Measurements from ENCODE around the gene ZSWIM4.
A peak's percentile ranks its signal among the peaks of the same experiment; 100 is the strongest.

ZSWIM4 gene

DNA sequence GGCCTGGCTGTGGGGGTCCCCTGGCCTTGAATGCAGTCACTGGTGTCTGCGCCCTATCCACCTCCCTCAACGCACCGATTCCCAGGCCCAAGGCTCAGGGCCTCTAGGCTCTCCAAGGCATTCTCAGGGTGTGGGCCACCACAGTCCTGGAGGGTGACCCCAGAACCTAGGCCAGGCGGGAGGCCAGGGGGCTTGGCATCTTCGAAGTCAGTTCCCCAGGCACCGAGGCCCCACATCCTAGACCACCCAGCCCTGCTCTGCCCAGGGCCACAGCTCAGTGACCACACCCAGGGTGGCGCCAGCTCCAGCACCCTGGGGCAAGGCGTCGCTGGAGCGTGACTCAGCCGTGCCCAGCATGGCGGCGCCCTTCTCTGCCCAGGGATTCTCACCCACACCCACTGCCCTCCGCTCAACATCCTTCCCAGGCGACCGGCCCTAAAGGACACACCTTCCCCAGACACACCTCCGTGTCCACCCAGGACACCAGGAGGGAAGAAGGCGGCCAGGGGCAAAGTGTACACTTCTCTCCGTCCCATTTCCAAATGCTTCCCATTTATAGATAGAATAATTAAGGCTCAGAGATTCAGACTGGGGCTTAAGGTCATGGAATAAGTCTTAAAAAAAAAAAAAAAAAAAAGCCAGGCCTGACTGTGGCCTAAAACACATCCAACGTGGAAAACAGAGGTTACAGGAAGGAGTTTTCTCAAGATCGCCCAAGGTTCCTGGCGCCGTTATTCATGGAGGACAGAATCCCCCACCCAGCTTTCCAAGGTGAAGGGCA lies 45.3 kb downstream of the ZSWIM4 start:
- Histone ChIP-seq H3K27ac (peak overlapping the region; percentile 94 to 100 (median 98)), H3K4me2 (peak overlapping the region; percentile 89 to 100 (median 98)), H3K4me3 (peak overlapping the region; percentile 83 to 97 (median 91)), H3K36me3 (peaks cover 0 to 35% (median 14%) of the 10 kb centered on the region in 11 experiments; a peak in 18 of 22 replicates), H3K9ac (peak overlapping the region; percentile 98 to 100 (median 99)), H3K4me1 (peaks cover 56 to 90% (median 82%) of the 10 kb centered on the region in 10 experiments), H3K27me3 (no peaks in the 10 kb centered on the region), H3K9me3 (replicated peaks in 1 of 11) (no peaks in the 10 kb centered on the region), H4K20me1 (peaks cover 0 to 50% (median 17%) of the 10 kb centered on the region in 11 experiments; a peak in 12 of 22 replicates)
- TF ChIP-seq Cebpa-rat (IDR thresholded peaks at IDR 0.05): no peak

DNA sequence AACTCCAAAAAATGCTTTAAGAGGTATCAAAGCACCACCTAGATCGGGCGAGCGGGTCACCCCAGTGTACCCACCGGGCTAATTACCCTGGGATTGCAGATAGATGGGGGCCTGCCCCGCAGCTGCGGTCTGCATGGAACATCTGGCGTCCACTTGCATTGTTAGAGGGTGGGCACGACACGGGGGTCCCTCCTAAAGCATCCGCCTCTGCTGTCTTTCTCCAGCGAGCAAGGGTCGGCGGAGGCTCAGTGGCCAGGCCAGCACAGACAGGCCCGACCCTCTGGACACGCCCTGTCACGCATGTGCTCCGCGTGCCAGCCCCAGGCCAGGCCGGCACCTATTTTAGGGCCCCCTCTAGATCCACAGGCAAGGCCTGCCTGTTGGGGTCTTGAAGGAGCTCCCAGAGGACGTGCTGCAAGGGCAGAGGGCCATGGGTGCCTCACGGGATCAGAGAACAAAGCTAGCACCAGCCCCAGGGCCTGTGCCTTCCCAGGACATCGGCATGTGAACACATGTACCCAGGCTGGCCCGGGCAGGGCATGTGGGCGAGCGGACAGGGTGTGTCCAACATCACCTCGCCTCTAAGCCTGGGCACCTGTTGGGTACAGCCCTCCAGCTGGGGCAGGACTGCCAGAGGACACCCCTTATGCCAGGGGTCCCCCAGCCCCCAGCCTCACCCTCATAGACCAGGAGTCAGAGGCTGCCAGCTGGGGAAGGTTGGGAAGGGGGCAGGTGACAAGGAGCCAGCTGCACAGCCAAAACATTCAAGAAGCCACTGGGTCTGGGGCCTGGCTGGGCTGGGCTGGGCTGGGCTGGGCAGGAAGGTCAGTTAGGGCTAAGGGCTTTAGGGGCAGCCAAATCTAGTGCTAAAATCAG lies 46.1 kb downstream of the ZSWIM4 start:
- Histone ChIP-seq H3K9ac (peak overlapping the region; percentile 98 to 100 (median 99)), H3K4me2 (peak overlapping the region; percentile 89 to 100 (median 98))

DNA sequence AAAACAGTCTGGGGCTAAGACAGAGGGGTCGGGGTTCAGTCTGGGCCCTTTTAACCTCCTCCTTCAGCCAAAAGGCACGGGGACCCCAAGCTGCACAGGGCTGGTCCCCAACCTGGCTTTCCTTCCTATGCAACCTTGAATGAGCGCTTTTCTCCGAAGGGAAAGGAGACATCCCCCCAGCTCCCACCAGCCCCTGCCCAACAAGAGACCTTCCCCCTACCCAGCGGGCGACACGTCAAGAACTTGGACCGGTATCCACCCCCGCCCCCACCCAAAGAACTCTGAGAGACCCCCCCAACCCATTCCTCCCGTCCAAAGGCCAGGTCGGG lies 46.7 kb downstream of the ZSWIM4 start:
- H3K27me3 ChIP-seq: no peaks in the 10 kb centered on the region
- peak overlapping the region; percentile 94 to 100 (median 98) for H3K27ac ChIP-seq
- peaks cover 0 to 40% (median 17%) of the 10 kb centered on the region in 11 experiments; a peak in 10 of 22 replicates for H4K20me1 ChIP-seq
- peak overlapping the region; percentile 83 to 97 (median 91) for H3K4me3 ChIP-seq
- no peak for TF ChIP-seq Cebpa-rat (IDR thresholded peaks at IDR 0.05)
- no peaks in the 10 kb centered on the region for H3K9me3 ChIP-seq (replicated peaks in 1 of 11)
- peak overlapping the region; percentile 89 to 100 (median 98) for H3K4me2 ChIP-seq
- peak overlapping the region; percentile 98 to 100 (median 99) for H3K9ac ChIP-seq
- H3K36me3 ChIP-seq: peaks cover 0 to 24% (median 7%) of the 10 kb centered on the region in 11 experiments; a peak in 14 of 22 replicates
- peaks cover 50 to 90% (median 81%) of the 10 kb centered on the region in 10 experiments for H3K4me1 ChIP-seq

More for the DNA sequence above, 46.1 kb downstream of the ZSWIM4 start:
- Histone ChIP-seq H3K9me3 (replicated peaks in 1 of 11) (no peaks in the 10 kb centered on the region), H3K36me3 (peaks cover 0 to 27% (median 8%) of the 10 kb centered on the region in 11 experiments; a peak in 16 of 22 replicates), H3K27me3 (no peaks in the 10 kb centered on the region), H3K4me3 (peak overlapping the region; percentile 83 to 97 (median 91)), H3K4me1 (peaks cover 55 to 89% (median 81%) of the 10 kb centered on the region in 10 experiments), H3K27ac (peak overlapping the region; percentile 94 to 100 (median 98)), H4K20me1 (peaks cover 0 to 42% (median 17%) of the 10 kb centered on the region in 11 experiments; a peak in 12 of 22 replicates)
- no peak for TF ChIP-seq Cebpa-rat (IDR thresholded peaks at IDR 0.05)

DNA sequence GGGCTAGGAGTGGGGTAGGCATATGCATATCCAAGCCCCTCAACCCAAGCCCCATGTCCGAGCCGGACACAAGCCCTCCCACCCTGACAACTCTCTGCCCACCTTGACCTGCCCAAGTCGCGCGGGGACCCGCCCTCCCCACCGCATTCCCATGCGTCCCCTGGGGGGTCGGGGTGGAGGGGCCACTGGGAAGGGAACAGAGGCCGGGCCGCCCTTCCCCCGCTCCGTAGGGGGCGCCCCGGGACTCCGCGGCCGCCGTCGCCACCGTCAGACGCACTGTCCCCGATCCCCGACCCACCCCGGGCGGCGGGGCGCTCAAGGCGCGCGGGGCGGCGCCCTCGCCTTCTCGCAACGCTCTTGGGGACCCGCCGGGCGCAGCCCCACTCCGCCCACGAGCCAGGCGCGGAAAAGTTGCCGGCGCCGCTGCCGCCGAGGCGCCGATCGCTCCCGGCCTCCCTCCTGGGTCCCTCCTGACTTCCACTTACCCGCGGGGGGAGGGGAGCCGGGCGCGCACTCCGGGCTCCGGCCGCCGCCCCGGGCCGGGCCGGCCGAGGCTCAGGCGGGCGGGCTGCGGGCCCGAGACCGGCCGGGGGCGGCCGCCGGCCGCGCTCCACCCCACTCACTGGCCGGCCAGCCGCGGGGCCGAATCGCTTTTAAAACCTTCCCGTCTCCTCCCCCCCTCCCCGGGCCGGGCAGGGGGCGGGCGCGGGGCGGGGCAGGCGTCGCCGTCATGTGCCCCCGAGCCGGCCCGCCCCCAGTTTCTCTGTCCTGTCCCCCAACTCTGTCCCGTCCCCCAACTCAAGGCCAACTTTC lies 47.3 kb downstream of the ZSWIM4 start:
- TF ChIP-seq Cebpa-rat (IDR thresholded peaks at IDR 0.05): no peak
- peaks cover 0 to 21% (median 7%) of the 10 kb centered on the region in 11 experiments; a peak in 14 of 22 replicates for H3K36me3 ChIP-seq
- peaks cover 45 to 90% (median 79%) of the 10 kb centered on the region in 10 experiments for H3K4me1 ChIP-seq
- H4K20me1 ChIP-seq: peaks cover 0 to 40% (median 15%) of the 10 kb centered on the region in 11 experiments; a peak in 10 of 22 replicates
- no peaks in the 10 kb centered on the region for H3K27me3 ChIP-seq
- H3K9ac ChIP-seq: peak overlapping the region; percentile 98 to 100 (median 99)
- H3K4me2 ChIP-seq: peak overlapping the region; percentile 89 to 100 (median 99)
- no peaks in the 10 kb centered on the region for H3K9me3 ChIP-seq (replicated peaks in 1 of 11)
- peak overlapping the region; percentile 83 to 97 (median 91) for H3K4me3 ChIP-seq
- H3K27ac ChIP-seq: peak overlapping the region; percentile 94 to 100 (median 98)

DNA sequence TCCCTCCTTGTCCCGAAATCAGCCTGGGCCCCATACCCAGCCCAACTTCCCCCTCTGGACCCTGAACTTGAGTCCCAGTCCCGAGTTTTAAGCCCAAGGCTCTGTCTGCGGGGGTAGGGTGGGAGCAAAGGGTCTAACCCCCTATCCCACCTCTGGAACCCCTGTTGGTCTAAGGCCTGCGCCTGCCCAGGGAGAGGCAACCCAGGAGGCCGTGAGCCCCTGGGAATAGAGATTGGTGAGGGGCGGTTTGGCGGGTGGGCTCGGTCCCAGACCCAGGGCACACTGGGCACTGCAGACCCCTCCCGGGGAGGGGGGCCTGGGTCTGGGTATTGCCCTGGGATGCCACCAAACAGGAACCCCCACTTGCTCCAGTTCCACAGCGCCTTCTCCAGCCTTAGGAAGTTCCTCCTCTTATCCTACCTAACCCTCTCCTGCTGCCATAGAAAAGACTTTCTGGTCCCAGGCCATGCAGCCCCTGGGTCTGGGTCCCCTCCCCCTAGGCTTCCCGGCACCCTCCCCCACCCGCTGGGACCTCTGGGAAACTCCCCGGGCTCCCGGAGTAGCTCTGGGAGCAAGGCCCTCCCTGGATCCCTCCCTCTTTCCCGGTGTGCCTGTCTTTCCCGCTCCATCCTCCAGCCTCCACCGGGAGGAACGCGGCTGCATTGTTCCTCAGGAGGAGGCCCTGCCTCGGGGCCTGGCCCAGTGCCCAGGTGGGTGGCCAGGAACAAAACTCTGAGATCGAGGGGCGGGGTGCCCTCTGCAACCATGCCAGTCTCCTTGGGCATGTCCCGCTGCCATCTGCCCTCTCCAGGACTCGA lies 48.1 kb downstream of the ZSWIM4 start:
- Histone ChIP-seq H3K4me2 (peak overlapping the region; percentile 89 to 100 (median 99)), H3K9me3 (replicated peaks in 1 of 11) (no peaks in the 10 kb centered on the region), H3K27me3 (no peaks in the 10 kb centered on the region), H3K9ac (peak overlapping the region; percentile 98 to 100 (median 99)), H4K20me1 (peaks cover 0 to 40% (median 15%) of the 10 kb centered on the region in 11 experiments; a peak in 10 of 22 replicates), H3K27ac (peak overlapping the region; percentile 94 to 100 (median 98)), H3K4me1 (peaks cover 42 to 88% (median 79%) of the 10 kb centered on the region in 10 experiments), H3K36me3 (peaks cover 0 to 15% (median 4%) of the 10 kb centered on the region in 11 experiments; a peak in 14 of 22 replicates), H3K4me3 (peak overlapping the region; percentile 83 to 97 (median 91))
- no peak for TF ChIP-seq Cebpa-rat (IDR thresholded peaks at IDR 0.05)

DNA sequence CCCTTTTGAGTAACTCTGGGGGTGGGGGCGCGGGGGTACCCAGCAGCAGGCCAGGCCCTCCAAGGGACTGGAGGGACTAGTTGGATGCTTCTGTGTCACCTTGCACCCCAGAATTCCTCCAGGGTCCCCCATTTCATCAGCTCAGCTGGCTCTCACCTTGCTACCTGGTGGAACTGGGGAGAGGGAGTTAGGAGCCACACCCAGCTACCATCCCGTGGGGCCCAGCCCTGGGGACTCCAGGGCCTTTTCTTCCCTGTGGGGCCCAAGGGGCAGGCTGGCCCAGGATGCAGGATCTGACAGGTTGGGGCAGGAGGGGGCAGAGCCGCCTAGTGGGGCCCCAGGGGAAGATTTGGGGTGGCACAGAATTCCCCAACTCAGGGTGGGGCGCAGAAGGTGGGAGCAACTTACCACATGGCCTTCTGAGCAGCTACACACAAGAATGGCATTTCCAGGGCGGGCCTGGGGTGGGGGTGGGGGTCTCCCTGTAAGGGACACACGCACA lies 48.9 kb downstream of the ZSWIM4 start:
- Histone ChIP-seq H3K4me2 (peak overlapping the region; percentile 89 to 100 (median 99)), H3K27me3 (peaks cover 0 to 5% (median 0%) of the 10 kb centered on the region in 11 experiments; a peak in 3 of 22 replicates), H3K4me1 (peaks cover 36 to 87% (median 76%) of the 10 kb centered on the region in 10 experiments), H3K27ac (peak overlapping the region; percentile 94 to 100 (median 98); a peak in 20 of 22 replicates), H3K4me3 (no peak overlapping the region), H3K36me3 (peaks cover 0 to 10% (median 0%) of the 10 kb centered on the region in 11 experiments; a peak in 5 of 22 replicates), H3K9ac (peak overlapping the region; percentile 98 to 100 (median 99); a peak in 19 of 22 replicates), H3K9me3 (replicated peaks in 1 of 11) (no peaks in the 10 kb centered on the region), H4K20me1 (peaks cover 0 to 32% (median 11%) of the 10 kb centered on the region in 11 experiments; a peak in 10 of 22 replicates)
- no peak for TF ChIP-seq Cebpa-rat (IDR thresholded peaks at IDR 0.05)

Measured in BLaER1 treated with 17β-estradiol and CSF1 and Interleukin-3, amounts not matched to agents 10 nM and 100 nM (cell line).